ENCODE measurements around the gene SIX3. TPM values are rescaled to one million over a fixed set of nuclear protein-coding genes. Genes with fewer than 3 reads are reported as not detected.
A peak's percentile ranks its signal among the peaks of the same experiment; 100 is the strongest.

The SIX3 gene
- total RNA-seq, 2 donors from 2014 or later: not detected

GRCh38 chr2:44962176-44962695 is 20.7 kb downstream of the SIX3 start:
- Mint-ChIP-seq H3K36me3 (no peaks in the 10 kb centered on the region), H3K27ac (no peak overlapping the region), H3K9me3 (no peaks in the 10 kb centered on the region)
- no peak for DNase-seq (ENCODE audit: low spot score in 2 of 2)
- no peak for ATAC-seq

GRCh38 chr2:44964752-44965236 is 23.3 kb downstream of the SIX3 start:
- Mint-ChIP-seq H3K36me3 (no peaks in the 10 kb centered on the region), H3K27ac (no peak overlapping the region), H3K9me3 (no peaks in the 10 kb centered on the region)
- DNase-seq (ENCODE audit: low spot score in 2 of 2) (no peak), ATAC-seq (peak in 1 of 2 donors; percentile 32)

- Mint-ChIP-seq H3K9me3 (no peaks in the 10 kb centered on the region), H3K27ac (no peak overlapping the region), H3K36me3 (no peaks in the 10 kb centered on the region)
- no peak for DNase-seq (ENCODE audit: low spot score in 2 of 2)
- no peak for ATAC-seq
Observed at GRCh38 chr2:44965684-44966083, 24.2 kb downstream of the SIX3 start.

- no peak for DNase-seq (ENCODE audit: low spot score in 2 of 2)
- no peak for ATAC-seq
- no peaks in the 10 kb centered on the region for H3K36me3 Mint-ChIP-seq
Observed at GRCh38 chr2:44967056-44967455, 25.6 kb downstream of the SIX3 start.

GRCh38 chr2:44967727-44968432 is 26.4 kb downstream of the SIX3 start:
- Mint-ChIP-seq H3K36me3 (no peaks in the 10 kb centered on the region), H3K27ac (no peak overlapping the region), H3K9me3 (no peaks in the 10 kb centered on the region)
- ATAC-seq: no peak
- DNase-seq (ENCODE audit: low spot score in 2 of 2): no peak

More at GRCh38 chr2:44967056-44967455, 25.6 kb downstream of the SIX3 start:
- Mint-ChIP-seq H3K9me3 (no peaks in the 10 kb centered on the region), H3K27ac (no peak overlapping the region)

- no peak overlapping the region for H3K27ac Mint-ChIP-seq
- no peaks in the 10 kb centered on the region for H3K9me3 Mint-ChIP-seq
- no peak for DNase-seq (ENCODE audit: low spot score in 2 of 2)
- H3K36me3 Mint-ChIP-seq: no peaks in the 10 kb centered on the region
- no peak for ATAC-seq
Observed at GRCh38 chr2:44969936-44970335, 28.4 kb downstream of the SIX3 start.

- DNase-seq (ENCODE audit: low spot score in 2 of 2): no peak
- H3K36me3 Mint-ChIP-seq: no peaks in the 10 kb centered on the region
- no peak overlapping the region for H3K27ac Mint-ChIP-seq
- no peaks in the 10 kb centered on the region for H3K9me3 Mint-ChIP-seq
- ATAC-seq: no peak
Observed at GRCh38 chr2:44970846-44971450, 29.4 kb downstream of the SIX3 start.

- no peak for ATAC-seq
- H3K36me3 Mint-ChIP-seq: no peaks in the 10 kb centered on the region
- H3K9me3 Mint-ChIP-seq: no peaks in the 10 kb centered on the region
- no peak for DNase-seq (ENCODE audit: low spot score in 2 of 2)
- no peak overlapping the region for H3K27ac Mint-ChIP-seq
Observed at GRCh38 chr2:44972771-44973535, 31.5 kb downstream of the SIX3 start.

- H3K36me3 Mint-ChIP-seq: no peaks in the 10 kb centered on the region
- H3K9me3 Mint-ChIP-seq: no peaks in the 10 kb centered on the region
- DNase-seq (ENCODE audit: low spot score in 2 of 2) (no peak), ATAC-seq (peak in 1 of 2 donors; percentile 22)
- H3K27ac Mint-ChIP-seq: no peak overlapping the region
Observed at GRCh38 chr2:44974064-44974715, 32.7 kb downstream of the SIX3 start.

- DNase-seq (ENCODE audit: low spot score in 2 of 2) (no peak), ATAC-seq (peak; percentile 54 to 85)
- Mint-ChIP-seq H3K9me3 (no peaks in the 10 kb centered on the region), H3K36me3 (no peaks in the 10 kb centered on the region), H3K27ac (peak overlapping the region in 1 of 2 donors; percentile 11)
Observed at GRCh38 chr2:44975571-44976450, 34.3 kb downstream of the SIX3 start.

- no peaks in the 10 kb centered on the region for H3K9me3 Mint-ChIP-seq
- no peak overlapping the region for H3K27ac Mint-ChIP-seq
- H3K36me3 Mint-ChIP-seq: no peaks in the 10 kb centered on the region
- DNase-seq (ENCODE audit: low spot score in 2 of 2): no peak
- ATAC-seq: no peak
Observed at GRCh38 chr2:44979581-44979980, 38.1 kb downstream of the SIX3 start.

- no peak for ATAC-seq
- Mint-ChIP-seq H3K9me3 (no peaks in the 10 kb centered on the region), H3K27ac (no peak overlapping the region), H3K36me3 (no peaks in the 10 kb centered on the region)
- no peak for DNase-seq (ENCODE audit: low spot score in 2 of 2)
Observed at GRCh38 chr2:44980751-44981713, 39.5 kb downstream of the SIX3 start.

GRCh38 chr2:44981714-44982108 is 40.2 kb downstream of the SIX3 start:
- no peak overlapping the region for H3K27ac Mint-ChIP-seq
- ATAC-seq: peak; percentile 50 to 55
- H3K36me3 Mint-ChIP-seq: no peaks in the 10 kb centered on the region
- peak in 1 of 2 donors; percentile 75 for DNase-seq (ENCODE audit: low spot score in 2 of 2)
- H3K9me3 Mint-ChIP-seq: no peaks in the 10 kb centered on the region

- H3K27ac Mint-ChIP-seq: no peak overlapping the region
- H3K36me3 Mint-ChIP-seq: peaks cover 0 to 7% of the 10 kb centered on the region in 2 donors
- DNase-seq (ENCODE audit: low spot score in 2 of 2): no peak
- no peak for ATAC-seq
- no peaks in the 10 kb centered on the region for H3K9me3 Mint-ChIP-seq
Observed at GRCh38 chr2:44983836-44984604, 42.5 kb downstream of the SIX3 start.

Measured in activated naive CD4-positive, alpha-beta T cell treated with anti-CD3 and anti-CD28 coated beads, Interleukin-2, amount 50 U/mL, for 72 hours (primary cell).